NB4 (cell line): ENCODE data around the gene HMG20A.
A peak's percentile ranks its signal among the peaks of the same experiment; 100 is the strongest.

Experiments used
- DNase-seq: peaks from one replicate; pipeline ENCODE4 v3.0.0; 2010; ENCODE audit warnings: low read depth
- H3K4me3 ChIP-seq: one replicate; pipeline ENCODE4 v1.5.1; 2011; ENCODE audit warnings: mild to moderate bottlenecking, low read depth, low read length, moderate library complexity
- MYC ChIP-seq: IDR thresholded peaks from 2 replicates; pipeline ENCODE4 v1.6.1; 2011; ENCODE audit warnings: low read depth, low read length
- POLR2A ChIP-seq: IDR thresholded peaks from 2 replicates; pipeline ENCODE4 v1.6.1; 2011; ENCODE audit warnings: mild to moderate bottlenecking; ENCODE audit not compliant: insufficient read length; ENCODE audit errors: extremely low read depth
- TF ChIP-seq, protein P1 (sequence below): IDR thresholded peaks from one replicate; pipeline ENCODE4 v1.5.1; 2012; ENCODE audit warnings: low read depth, low read length
- TF ChIP-seq, protein P2 (sequence below): IDR thresholded peaks from 2 replicates; pipeline ENCODE4 v1.6.1; 2011; ENCODE audit warnings: low read depth, low read length

HMG20A gene

DNA sequence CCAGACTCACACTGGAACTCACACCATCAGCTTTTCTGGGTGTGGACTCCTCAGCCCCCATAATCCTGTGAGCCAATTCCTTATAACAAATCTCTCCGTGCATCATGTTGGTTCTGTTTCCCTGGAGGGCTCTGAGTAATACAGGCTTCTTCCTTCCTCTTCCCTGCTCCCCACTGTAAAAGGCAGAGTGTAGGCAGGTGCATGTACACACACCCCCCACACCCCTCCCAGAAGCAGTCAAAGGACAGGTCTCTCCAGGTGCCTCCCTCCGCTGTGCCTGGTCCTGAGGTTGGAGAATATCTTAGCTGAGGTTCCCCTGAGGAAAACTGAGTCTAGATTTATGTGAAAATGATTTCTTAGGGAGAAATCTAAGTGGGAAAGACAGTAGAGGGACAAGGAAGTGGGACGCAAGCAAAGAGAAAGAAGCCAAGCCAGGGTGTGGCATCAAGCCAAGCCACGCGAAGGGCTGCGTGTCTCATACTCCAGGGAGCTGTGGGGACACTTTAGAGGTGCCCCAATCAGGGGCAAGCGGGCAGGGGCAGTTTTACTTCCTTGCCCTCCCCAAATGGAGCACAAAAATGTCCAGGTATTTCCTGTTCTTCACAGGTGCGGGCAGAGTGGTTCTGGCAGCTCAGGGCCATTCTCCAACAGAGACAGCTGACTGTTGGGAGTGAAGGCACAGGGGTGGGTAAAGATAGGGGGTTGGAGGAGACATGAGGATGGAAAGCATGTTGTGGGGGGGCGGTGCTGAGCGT, 86.6 kb downstream of the HMG20A start:
- TF ChIP-seq, protein P1, sequence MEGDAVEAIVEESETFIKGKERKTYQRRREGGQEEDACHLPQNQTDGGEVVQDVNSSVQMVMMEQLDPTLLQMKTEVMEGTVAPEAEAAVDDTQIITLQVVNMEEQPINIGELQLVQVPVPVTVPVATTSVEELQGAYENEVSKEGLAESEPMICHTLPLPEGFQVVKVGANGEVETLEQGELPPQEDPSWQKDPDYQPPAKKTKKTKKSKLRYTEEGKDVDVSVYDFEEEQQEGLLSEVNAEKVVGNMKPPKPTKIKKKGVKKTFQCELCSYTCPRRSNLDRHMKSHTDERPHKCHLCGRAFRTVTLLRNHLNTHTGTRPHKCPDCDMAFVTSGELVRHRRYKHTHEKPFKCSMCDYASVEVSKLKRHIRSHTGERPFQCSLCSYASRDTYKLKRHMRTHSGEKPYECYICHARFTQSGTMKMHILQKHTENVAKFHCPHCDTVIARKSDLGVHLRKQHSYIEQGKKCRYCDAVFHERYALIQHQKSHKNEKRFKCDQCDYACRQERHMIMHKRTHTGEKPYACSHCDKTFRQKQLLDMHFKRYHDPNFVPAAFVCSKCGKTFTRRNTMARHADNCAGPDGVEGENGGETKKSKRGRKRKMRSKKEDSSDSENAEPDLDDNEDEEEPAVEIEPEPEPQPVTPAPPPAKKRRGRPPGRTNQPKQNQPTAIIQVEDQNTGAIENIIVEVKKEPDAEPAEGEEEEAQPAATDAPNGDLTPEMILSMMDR = no peak
- TF ChIP-seq, protein P2, sequence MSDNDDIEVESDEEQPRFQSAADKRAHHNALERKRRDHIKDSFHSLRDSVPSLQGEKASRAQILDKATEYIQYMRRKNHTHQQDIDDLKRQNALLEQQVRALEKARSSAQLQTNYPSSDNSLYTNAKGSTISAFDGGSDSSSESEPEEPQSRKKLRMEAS = no peak
- TF ChIP-seq MYC (no peak), POLR2A (no peak)
- no peak overlapping the region for H3K4me3 ChIP-seq
- DNase-seq = peak; percentile 25

DNA sequence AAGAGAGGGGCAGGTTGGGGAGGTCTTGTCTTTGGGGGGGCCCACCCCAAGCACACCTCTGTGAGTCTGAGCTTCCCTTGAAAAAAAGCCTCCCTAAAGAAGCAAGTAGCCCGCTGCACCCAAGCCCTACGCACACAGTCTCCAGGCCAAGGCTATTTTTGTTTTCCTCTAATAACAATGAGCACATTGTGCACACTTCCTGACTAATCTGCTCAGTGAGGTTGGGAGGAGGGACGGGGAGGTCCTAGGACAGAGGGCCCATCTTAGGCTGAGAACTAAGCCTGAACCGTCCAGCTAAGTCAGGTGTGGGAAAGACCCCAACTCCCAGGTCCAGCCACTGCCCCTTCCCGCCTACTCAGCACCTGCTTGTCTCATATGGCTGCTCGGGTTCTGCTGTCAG, 87.2 kb downstream of the HMG20A start:
- no peak for TF ChIP-seq POLR2A
- TF ChIP-seq, protein P2 = no peak
- TF ChIP-seq MYC = no peak
- H3K4me3 ChIP-seq = no peak overlapping the region
- DNase-seq = no peak

DNA sequence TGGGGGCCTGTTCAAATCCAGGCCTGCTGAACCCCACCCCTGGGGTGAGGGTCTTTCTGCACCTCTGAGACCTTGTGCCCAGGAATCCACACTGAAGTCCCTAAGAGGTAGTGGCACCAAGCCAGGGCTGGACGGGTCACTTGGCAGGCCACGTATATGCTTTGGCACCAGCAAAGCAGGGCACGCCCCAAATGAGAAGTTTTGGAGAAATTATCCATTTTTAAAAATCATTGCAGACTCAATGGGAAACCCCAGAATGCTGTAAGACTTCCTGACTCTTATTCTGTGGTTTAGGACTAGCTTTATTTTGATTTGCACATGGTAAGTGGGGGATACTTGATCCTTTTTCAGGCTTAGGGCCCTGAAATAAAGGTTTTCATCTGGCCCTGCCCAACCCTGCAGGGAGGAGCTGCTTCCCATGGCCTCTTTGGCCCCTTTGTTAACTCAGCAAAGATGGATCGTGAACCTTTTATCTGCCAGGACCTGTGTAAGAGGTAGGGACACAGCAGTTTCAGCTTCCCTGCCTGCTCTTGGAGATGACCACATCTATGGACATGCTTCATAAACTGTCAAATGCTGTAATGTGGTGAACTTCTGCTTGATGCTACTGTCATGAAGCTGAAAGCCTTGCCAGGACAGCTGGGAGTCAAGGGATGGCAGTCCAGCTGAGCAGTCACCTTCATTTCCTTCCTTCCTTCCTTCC, 88.0 kb downstream of the HMG20A start:
- TF ChIP-seq, protein P1 = no peak
- TF ChIP-seq POLR2A (no peak), MYC (no peak)
- TF ChIP-seq, protein P2 = no peak
- H3K4me3 ChIP-seq = no peak overlapping the region
- DNase-seq = no peak

DNA sequence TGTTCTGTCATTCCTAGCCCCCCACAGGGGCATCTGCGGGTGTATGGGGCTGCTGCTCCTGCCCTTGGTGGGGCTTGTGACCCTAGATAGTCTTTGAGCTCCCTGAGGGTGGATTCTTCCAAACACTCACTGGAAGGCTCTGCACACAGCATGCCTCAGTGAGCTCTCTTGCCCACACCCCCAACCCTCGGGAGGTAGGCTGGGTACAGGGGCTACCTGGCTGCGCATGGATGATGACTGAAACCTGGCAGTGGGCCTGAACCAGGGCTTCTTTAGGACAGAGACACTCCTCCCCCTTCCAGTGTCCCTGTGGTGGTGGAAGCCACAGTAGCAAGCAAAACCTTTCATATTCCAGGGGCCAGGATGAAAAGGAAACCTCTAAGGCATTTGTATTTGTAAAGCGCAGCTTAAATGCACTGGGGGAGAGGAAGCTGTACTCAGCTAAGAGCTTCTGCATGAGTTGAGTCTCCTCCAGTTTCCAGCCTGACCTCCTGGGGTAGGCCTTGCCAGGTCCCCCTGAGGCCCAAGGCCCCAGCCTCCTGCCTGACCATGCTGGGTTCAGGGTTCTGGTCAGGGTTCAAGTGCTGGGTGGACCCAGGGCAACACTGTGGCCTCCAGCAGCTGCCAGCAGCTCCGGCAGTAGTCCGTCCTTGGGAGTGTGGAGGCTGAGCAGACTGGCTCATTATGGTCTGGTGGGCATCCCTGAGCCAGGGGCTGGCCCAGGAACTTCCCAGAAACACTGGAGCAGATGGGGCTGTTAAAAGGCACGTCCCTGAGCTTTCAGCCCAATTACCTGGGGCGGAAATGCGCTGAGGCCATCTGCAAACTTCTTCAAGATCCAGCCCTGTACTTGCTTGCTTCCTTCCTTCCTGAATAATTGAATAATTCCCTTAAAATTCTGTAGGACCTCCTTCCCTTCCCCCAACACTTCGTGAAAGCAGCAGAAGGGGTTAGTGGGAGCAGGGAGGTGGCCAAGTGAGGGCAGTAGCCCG, 89.7 kb downstream of the HMG20A start:
- TF ChIP-seq, protein P2 = no peak
- TF ChIP-seq MYC (no peak), POLR2A (no peak)
- TF ChIP-seq, protein P1 = no peak
- no peak overlapping the region for H3K4me3 ChIP-seq
- no peak for DNase-seq

DNA sequence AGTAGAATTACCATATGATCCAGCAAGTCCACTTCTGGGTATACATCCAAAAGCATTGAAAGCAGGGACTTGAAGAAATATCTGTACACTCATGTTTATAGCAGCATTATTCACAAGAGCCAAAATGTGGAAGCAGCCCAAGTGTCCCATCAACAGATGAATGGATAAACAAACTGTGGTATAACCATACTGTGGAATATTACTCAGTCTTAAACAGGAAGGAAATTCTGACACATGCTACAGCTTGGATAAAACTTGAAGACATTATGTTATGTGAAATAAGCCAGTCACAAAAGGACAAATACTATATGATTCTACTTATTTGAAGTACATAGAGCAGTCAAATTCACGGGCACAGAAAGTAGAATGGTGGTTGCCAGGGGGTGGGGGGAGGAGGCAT, 91.2 kb downstream of the HMG20A start:
- no peak for DNase-seq
- no peak overlapping the region for H3K4me3 ChIP-seq
- TF ChIP-seq POLR2A = no peak
- no peak for TF ChIP-seq MYC
- TF ChIP-seq, protein P2 = no peak
- TF ChIP-seq, protein P1 = no peak
